Measurements from ENCODE around the gene RGS6. TPM values are rescaled to one million over a fixed set of nuclear protein-coding genes. Genes with fewer than 3 reads are reported as not detected.

Gene RGS6
- total RNA-seq, 4 donors from 2014 or later, result 0.46 to 3.7 (median 1.6) TPM

- Histone ChIP-seq H3K4me3 (no peak overlapping the region), H3K27me3 (no peaks in the 10 kb centered on the region), H3K9me3 (no peaks in the 10 kb centered on the region), H3K27ac (no peak overlapping the region), H3K36me3 (no peaks in the 10 kb centered on the region), H3K4me1 (no peaks in the 10 kb centered on the region)
- in situ Hi-C loops (cut with MboI; ENCODE audit: low sequenced_read_pairs in 4 of 4), result no loop called here
- DNase-seq (no peak), ATAC-seq (no peak)
- no peak for TF ChIP-seq POLR2A (IDR thresholded peaks at IDR 0.05)
- TF ChIP-seq CTCF (IDR thresholded peaks at IDR 0.05 in 4 of 5, conservative IDR thresholded peaks at IDR 0.05 in 1 of 5), result no peak
- intact Hi-C loops (cut with DNase I; ENCODE audit: low total_unique reads), result no loop called here
These were observed 469.6 kb downstream of the RGS6 start for GRCh38 chr14:72401632-72402376.

- ATAC-seq, result no peak
These were observed 470.1 kb downstream of the RGS6 start for GRCh38 chr14:72402377-72402772.

GRCh38 chr14:72404106-72404774, 472.0 kb downstream of the RGS6 start:
- Histone ChIP-seq H3K27me3 (no peaks in the 10 kb centered on the region), H3K36me3 (no peaks in the 10 kb centered on the region), H3K4me1 (no peaks in the 10 kb centered on the region), H3K27ac (no peak overlapping the region), H3K9me3 (peaks cover 0 to 4% (median 0%) of the 10 kb centered on the region in 3 donors), H3K4me3 (no peak overlapping the region)
- DNase-seq (no peak), ATAC-seq (no peak)
- intact Hi-C loops (cut with DNase I; ENCODE audit: low total_unique reads) (no loop called here), in situ Hi-C loops (cut with MboI; ENCODE audit: low sequenced_read_pairs in 4 of 4) (no loop called here)
- TF ChIP-seq CTCF (IDR thresholded peaks at IDR 0.05 in 4 of 5, conservative IDR thresholded peaks at IDR 0.05 in 1 of 5) (no peak), POLR2A (IDR thresholded peaks at IDR 0.05) (no peak)

More at GRCh38 chr14:72402377-72402772, 470.1 kb downstream of the RGS6 start:
- Histone ChIP-seq H3K36me3 (no peaks in the 10 kb centered on the region), H3K27me3 (no peaks in the 10 kb centered on the region), H3K4me1 (no peaks in the 10 kb centered on the region), H3K9me3 (no peaks in the 10 kb centered on the region), H3K4me3 (no peak overlapping the region), H3K27ac (no peak overlapping the region)
- DNase-seq, result no peak
- intact Hi-C loops (cut with DNase I; ENCODE audit: low total_unique reads), result no loop called here
- TF ChIP-seq POLR2A (IDR thresholded peaks at IDR 0.05), result no peak
- no peak for TF ChIP-seq CTCF (IDR thresholded peaks at IDR 0.05 in 4 of 5, conservative IDR thresholded peaks at IDR 0.05 in 1 of 5)
- in situ Hi-C loops (cut with MboI; ENCODE audit: low sequenced_read_pairs in 4 of 4), result no loop called here

- Histone ChIP-seq H3K36me3 (no peaks in the 10 kb centered on the region), H3K9me3 (peaks cover 0 to 5% (median 0%) of the 10 kb centered on the region in 3 donors), H3K4me3 (no peak overlapping the region), H3K27ac (no peak overlapping the region), H3K4me1 (no peaks in the 10 kb centered on the region), H3K27me3 (no peaks in the 10 kb centered on the region)
- ATAC-seq (no peak), DNase-seq (no peak)
- TF ChIP-seq POLR2A (IDR thresholded peaks at IDR 0.05) (no peak), CTCF (IDR thresholded peaks at IDR 0.05 in 4 of 5, conservative IDR thresholded peaks at IDR 0.05 in 1 of 5) (no peak)
- intact Hi-C loops (cut with DNase I; ENCODE audit: low total_unique reads), result no loop called here
- in situ Hi-C loops (cut with MboI; ENCODE audit: low sequenced_read_pairs in 4 of 4), result no loop called here
These were observed 472.8 kb downstream of the RGS6 start for GRCh38 chr14:72404998-72405397.

All from gastrocnemius medialis (tissue), 4 donors.